Measurements from ENCODE around the gene MAP3K13. TPM values are rescaled to one million over a fixed set of nuclear protein-coding genes. Genes with fewer than 3 reads are reported as not detected.

The MAP3K13 gene
- total and polyA plus RNA-seq, 10 of the 15 experiments (the other 5 are each of a cell fraction or from before 2014, with no cell fraction given) = 10.5 to 70.8 (median 26.8) TPM

DNA sequence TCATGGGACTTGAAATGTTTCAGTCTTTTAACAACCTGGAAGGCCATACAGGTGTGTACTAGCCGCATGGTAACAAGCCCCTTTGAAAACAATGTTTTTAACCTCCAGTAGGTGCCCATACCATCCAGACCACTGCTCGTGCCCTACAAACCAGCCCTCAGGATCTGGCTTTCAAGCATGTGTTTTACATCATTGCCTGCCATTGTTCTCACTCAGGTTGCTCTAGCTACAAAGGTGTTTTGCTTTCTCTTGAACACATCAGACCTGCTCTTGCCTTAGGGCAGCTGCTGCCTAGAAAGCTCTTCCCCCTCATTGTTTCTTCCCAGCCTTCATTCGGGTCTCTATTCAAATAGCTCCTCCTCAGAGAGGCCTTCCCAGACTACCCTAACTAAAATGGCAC, 32.3 kb upstream of the MAP3K13 start (continued):
- TF ChIP-seq, protein P1, sequence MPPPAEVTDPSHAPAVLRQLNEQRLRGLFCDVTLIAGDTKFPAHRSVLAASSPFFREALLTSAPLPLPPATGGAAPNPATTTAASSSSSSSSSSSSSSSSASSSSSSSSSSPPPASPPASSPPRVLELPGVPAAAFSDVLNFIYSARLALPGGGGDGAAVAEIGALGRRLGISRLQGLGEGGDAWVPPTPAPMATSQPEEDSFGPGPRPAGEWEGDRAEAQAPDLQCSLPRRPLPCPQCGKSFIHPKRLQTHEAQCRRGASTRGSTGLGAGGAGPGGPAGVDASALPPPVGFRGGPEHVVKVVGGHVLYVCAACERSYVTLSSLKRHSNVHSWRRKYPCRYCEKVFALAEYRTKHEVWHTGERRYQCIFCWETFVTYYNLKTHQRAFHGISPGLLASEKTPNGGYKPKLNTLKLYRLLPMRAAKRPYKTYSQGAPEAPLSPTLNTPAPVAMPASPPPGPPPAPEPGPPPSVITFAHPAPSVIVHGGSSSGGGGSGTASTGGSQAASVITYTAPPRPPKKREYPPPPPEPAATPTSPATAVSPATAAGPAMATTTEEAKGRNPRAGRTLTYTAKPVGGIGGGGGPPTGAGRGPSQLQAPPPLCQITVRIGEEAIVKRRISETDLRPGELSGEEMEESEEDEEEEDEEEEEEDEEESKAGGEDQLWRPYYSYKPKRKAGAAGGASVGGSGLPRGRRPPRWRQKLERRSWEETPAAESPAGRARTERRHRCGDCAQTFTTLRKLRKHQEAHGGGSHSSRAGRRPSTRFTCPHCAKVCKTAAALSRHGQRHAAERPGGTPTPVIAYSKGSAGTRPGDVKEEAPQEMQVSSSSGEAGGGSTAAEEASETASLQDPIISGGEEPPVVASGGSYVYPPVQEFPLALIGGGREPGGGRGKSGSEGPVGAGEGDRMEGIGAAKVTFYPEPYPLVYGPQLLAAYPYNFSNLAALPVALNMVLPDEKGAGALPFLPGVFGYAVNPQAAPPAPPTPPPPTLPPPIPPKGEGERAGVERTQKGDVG (CRISPR knock-in tag; IDR thresholded peaks at IDR 0.05) = no peak
- TF ChIP-seq NFYA (IDR thresholded peaks at IDR 0.05; ENCODE audit: borderline replicate concordance, low read depth, low read length) (no peak), ASH2L (IDR thresholded peaks at IDR 0.05; ENCODE audit: borderline replicate concordance, low read depth) (no peak), DPF2 (IDR thresholded peaks at IDR 0.05) (no peak)

DNA sequence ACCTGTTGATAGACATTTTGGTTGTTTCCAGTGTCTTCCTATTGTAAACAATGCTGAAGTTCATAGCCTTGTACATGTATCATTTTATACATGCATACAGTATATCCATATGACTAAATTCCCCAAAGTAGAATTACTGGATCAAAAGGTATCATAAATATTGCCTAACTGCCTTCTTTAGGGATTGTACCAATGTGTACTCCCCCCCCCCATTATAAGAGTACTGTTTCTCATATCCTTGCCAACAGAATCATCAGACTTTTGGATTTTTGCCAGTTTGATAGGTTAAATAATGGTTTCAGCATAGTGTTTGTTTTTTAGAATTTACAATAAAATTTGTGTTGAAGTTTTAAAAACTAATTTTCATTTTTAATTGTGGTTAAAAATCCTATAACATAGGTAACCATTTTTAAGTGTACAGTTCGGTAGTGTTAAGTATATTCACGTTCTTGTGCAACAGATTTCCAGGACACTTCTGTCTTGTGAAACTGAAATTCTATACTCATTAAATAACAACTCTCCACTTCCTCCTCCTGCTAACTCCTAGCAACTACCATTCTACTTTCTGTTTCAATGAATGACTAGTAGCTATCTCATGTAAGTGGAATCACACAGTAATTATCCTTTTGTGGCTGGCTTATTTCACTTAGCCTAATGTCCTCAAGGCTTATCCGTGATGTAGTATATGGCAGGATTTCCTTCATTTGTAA, 30.8 kb upstream of the MAP3K13 start:
- peak; percentile 52 for DNase-seq (ENCODE audit: low read depth, low spot score)
- ChIA-PET RAD21 (ENCODE audit: unreplicated experiment) (no interaction called here), POLR2A (interaction anchor here (1.1 to 2.5 kb wide), 3 partner anchors 12 to 30 kb away, joined by 3 to 8 read pairs (median 5); no protein-coding TSS in a partner anchor), SMC1A (ENCODE audit: uncharacterized antibody, unreplicated experiment) (interaction anchor here (0.6 to 2.7 kb wide), 8 partner anchors 10 to 1210 kb away, joined by 3 to 12 read pairs (median 3); no protein-coding TSS in a partner anchor), CTCF (interaction anchor here (0.7 to 3.7 kb wide), 7 partner anchors 10 to 203 kb away, joined by 3 to 20 read pairs (median 3); partner anchors contain the start of gene MAP3K13)
- Histone ChIP-seq H3K9me3 (replicated peaks; ENCODE audit: control insufficient read depth, insufficient read depth, low read length) (no peaks in the 10 kb centered on the region), H3K4me3 (no peak overlapping the region), H3K4me2 (ENCODE audit: control insufficient read depth, insufficient read depth) (peak overlapping the region; percentile 79), H3K9ac (ENCODE audit: control insufficient read depth, insufficient read depth, low read length) (no peak overlapping the region), H3K79me2 (ENCODE audit: control insufficient read depth, insufficient read depth, low read length) (no peaks in the 10 kb centered on the region), H3K36me3 (ENCODE audit: control insufficient read depth in 2 of 2, insufficient read depth in 2 of 2, low read length in 1 of 2) (no peaks in the 10 kb centered on the region), H3K27ac (ENCODE audit: control insufficient read depth, insufficient read depth) (no peak overlapping the region; the same call in 1 of the 2 replicates), H4K20me1 (ENCODE audit: control insufficient read depth, insufficient read depth) (no peaks in the 10 kb centered on the region), H2AFZ (ENCODE audit: control insufficient read depth, low read depth, low read length) (peak overlapping the region; percentile 41), H3K4me1 (ENCODE audit: control insufficient read depth, insufficient read depth, low read length) (peaks cover 10% of the 10 kb centered on the region), H3K27me3 (replicated peaks in 1 of 2; ENCODE audit: control insufficient read depth in 2 of 2, insufficient read depth in 2 of 2, low read length in 1 of 2) (no peaks in the 10 kb centered on the region)
- peak; percentile 99 for ATAC-seq
- 0% methylated on average over 3 of the region's 3 CpGs for WGBS (ENCODE audit: insufficient coverage, insufficient replicate concordance, low lambda C conversion rate, missing lambda C conversion rate)
- in situ Hi-C loops (cut with MboI) = no loop called here
- BruUV-seq (replicated peaks) = no TSS peak
- intact Hi-C loops (cut with micrococcal nuclease; ENCODE audit: unreplicated experiment) = no loop called here
- peak; percentile 83 for FAIRE-seq
- TF ChIP-seq PAX8 (IDR thresholded peaks at IDR 0.05) = no peak
- no peak for TF ChIP-seq TCF12 (IDR thresholded peaks at IDR 0.05; ENCODE audit: low read depth, low read length)
- TF ChIP-seq, protein P2, sequence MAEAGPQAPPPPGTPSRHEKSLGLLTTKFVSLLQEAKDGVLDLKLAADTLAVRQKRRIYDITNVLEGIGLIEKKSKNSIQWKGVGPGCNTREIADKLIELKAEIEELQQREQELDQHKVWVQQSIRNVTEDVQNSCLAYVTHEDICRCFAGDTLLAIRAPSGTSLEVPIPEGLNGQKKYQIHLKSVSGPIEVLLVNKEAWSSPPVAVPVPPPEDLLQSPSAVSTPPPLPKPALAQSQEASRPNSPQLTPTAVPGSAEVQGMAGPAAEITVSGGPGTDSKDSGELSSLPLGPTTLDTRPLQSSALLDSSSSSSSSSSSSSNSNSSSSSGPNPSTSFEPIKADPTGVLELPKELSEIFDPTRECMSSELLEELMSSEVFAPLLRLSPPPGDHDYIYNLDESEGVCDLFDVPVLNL (IDR thresholded peaks at IDR 0.05; ENCODE audit: low read depth, low read length) = no peak
- TF ChIP-seq ETV6 (conservative IDR thresholded peaks at IDR 0.05 in 1 of 2, IDR thresholded peaks at IDR 0.05 in 1 of 2; ENCODE audit: borderline replicate concordance in 1 of 2, low read depth in 1 of 2) = peak in 1 of 2 experiments; percentile 62; a peak in 1 of 4 replicates
- TF ChIP-seq, protein P3, sequence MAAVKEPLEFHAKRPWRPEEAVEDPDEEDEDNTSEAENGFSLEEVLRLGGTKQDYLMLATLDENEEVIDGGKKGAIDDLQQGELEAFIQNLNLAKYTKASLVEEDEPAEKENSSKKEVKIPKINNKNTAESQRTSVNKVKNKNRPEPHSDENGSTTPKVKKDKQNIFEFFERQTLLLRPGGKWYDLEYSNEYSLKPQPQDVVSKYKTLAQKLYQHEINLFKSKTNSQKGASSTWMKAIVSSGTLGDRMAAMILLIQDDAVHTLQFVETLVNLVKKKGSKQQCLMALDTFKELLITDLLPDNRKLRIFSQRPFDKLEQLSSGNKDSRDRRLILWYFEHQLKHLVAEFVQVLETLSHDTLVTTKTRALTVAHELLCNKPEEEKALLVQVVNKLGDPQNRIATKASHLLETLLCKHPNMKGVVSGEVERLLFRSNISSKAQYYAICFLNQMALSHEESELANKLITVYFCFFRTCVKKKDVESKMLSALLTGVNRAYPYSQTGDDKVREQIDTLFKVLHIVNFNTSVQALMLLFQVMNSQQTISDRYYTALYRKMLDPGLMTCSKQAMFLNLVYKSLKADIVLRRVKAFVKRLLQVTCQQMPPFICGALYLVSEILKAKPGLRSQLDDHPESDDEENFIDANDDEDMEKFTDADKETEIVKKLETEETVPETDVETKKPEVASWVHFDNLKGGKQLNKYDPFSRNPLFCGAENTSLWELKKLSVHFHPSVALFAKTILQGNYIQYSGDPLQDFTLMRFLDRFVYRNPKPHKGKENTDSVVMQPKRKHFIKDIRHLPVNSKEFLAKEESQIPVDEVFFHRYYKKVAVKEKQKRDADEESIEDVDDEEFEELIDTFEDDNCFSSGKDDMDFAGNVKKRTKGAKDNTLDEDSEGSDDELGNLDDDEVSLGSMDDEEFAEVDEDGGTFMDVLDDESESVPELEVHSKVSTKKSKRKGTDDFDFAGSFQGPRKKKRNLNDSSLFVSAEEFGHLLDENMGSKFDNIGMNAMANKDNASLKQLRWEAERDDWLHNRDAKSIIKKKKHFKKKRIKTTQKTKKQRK (IDR thresholded peaks at IDR 0.05; ENCODE audit: low read depth, low read length) = no peak

All from GM12878 (cell line).